ENCODE results near the gene ENG.

- TF ChIP-seq, protein P1, sequence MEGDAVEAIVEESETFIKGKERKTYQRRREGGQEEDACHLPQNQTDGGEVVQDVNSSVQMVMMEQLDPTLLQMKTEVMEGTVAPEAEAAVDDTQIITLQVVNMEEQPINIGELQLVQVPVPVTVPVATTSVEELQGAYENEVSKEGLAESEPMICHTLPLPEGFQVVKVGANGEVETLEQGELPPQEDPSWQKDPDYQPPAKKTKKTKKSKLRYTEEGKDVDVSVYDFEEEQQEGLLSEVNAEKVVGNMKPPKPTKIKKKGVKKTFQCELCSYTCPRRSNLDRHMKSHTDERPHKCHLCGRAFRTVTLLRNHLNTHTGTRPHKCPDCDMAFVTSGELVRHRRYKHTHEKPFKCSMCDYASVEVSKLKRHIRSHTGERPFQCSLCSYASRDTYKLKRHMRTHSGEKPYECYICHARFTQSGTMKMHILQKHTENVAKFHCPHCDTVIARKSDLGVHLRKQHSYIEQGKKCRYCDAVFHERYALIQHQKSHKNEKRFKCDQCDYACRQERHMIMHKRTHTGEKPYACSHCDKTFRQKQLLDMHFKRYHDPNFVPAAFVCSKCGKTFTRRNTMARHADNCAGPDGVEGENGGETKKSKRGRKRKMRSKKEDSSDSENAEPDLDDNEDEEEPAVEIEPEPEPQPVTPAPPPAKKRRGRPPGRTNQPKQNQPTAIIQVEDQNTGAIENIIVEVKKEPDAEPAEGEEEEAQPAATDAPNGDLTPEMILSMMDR (conservative IDR thresholded peaks at IDR 0.05; ENCODE audit: low read depth, low read length): no peak
- TF ChIP-seq EZH2 (IDR thresholded peaks at IDR 0.05; ENCODE audit: borderline replicate concordance, low read depth, low read length, poor library complexity, severe bottlenecking): no peak
Measured at GRCh38 chr9:127887792-127888191, 33.3 kb upstream of the ENG start.

All from A673 (cell line).